Measurements from ENCODE around the gene SCYGR4.

SCYGR4 gene

GRCh38 chr2:227617316-227618230, at the start of gene SCYGR4:
Gene SCYGR4 (plus strand): TSS chr2:227617498. CDS start chr2:227617498, 0 bp downstream.
- no peak for DNase-seq (ENCODE audit: low spot score in 2 of 2)
- no peaks in the 10 kb centered on the region for H3K9me3 ChIP-seq
- H3K27me3 ChIP-seq (ENCODE audit: low read depth): no peaks in the 10 kb centered on the region
- H3K4me3 ChIP-seq: no peak within 1 kb of the TSS
- H3K4me1 ChIP-seq: no peaks in the 10 kb centered on the region
- no peaks in the 10 kb centered on the region for H3K36me3 ChIP-seq (replicated peaks)
- in situ Hi-C loops (cut with MboI; ENCODE audit: low sequenced_read_pairs): no loop called here

GRCh38 chr2:227568852-227569169, 48.5 kb upstream of the SCYGR4 start:
- no peaks in the 10 kb centered on the region for H3K9me3 ChIP-seq
- H3K4me3 ChIP-seq: no peak overlapping the region
- no peaks in the 10 kb centered on the region for H3K4me1 ChIP-seq
- H3K27me3 ChIP-seq (ENCODE audit: low read depth): no peaks in the 10 kb centered on the region
- DNase-seq (ENCODE audit: low spot score in 2 of 2): no peak
- no peaks in the 10 kb centered on the region for H3K36me3 ChIP-seq (replicated peaks)
- in situ Hi-C loops (cut with MboI; ENCODE audit: low sequenced_read_pairs): no loop called here

GRCh38 chr2:227570615-227571014, 46.7 kb upstream of the SCYGR4 start:
- no peaks in the 10 kb centered on the region for H3K36me3 ChIP-seq (replicated peaks)

GRCh38 chr2:227576110-227576509, 41.2 kb upstream of the SCYGR4 start:
- Histone ChIP-seq H3K9me3 (no peaks in the 10 kb centered on the region), H3K27me3 (ENCODE audit: low read depth) (no peaks in the 10 kb centered on the region), H3K4me3 (no peak overlapping the region), H3K4me1 (no peaks in the 10 kb centered on the region), H3K36me3 (replicated peaks) (no peaks in the 10 kb centered on the region)
- no peak for DNase-seq (ENCODE audit: low spot score in 2 of 2)
- in situ Hi-C loops (cut with MboI; ENCODE audit: low sequenced_read_pairs): no loop called here

More at GRCh38 chr2:227570615-227571014, 46.7 kb upstream of the SCYGR4 start:
- Histone ChIP-seq H3K27me3 (ENCODE audit: low read depth) (no peaks in the 10 kb centered on the region), H3K4me3 (no peak overlapping the region), H3K9me3 (no peaks in the 10 kb centered on the region), H3K4me1 (no peaks in the 10 kb centered on the region)
- DNase-seq (ENCODE audit: low spot score in 2 of 2): no peak
- in situ Hi-C loops (cut with MboI; ENCODE audit: low sequenced_read_pairs): no loop called here

GRCh38 chr2:227576812-227577211, 40.5 kb upstream of the SCYGR4 start:
- no peak overlapping the region for H3K4me3 ChIP-seq
- in situ Hi-C loops (cut with MboI; ENCODE audit: low sequenced_read_pairs): no loop called here
- H3K9me3 ChIP-seq: no peaks in the 10 kb centered on the region
- H3K27me3 ChIP-seq (ENCODE audit: low read depth): no peaks in the 10 kb centered on the region
- H3K4me1 ChIP-seq: no peaks in the 10 kb centered on the region
- no peak for DNase-seq (ENCODE audit: low spot score in 2 of 2)
- H3K36me3 ChIP-seq (replicated peaks): no peaks in the 10 kb centered on the region

GRCh38 chr2:227577555-227577954, 39.7 kb upstream of the SCYGR4 start:
- Histone ChIP-seq H3K27me3 (ENCODE audit: low read depth) (no peaks in the 10 kb centered on the region), H3K4me1 (no peaks in the 10 kb centered on the region), H3K9me3 (peaks cover 3% of the 10 kb centered on the region; the same call in 1 of the 2 replicates), H3K4me3 (no peak overlapping the region), H3K36me3 (replicated peaks) (no peaks in the 10 kb centered on the region)
- DNase-seq (ENCODE audit: low spot score in 2 of 2): no peak
- in situ Hi-C loops (cut with MboI; ENCODE audit: low sequenced_read_pairs): no loop called here

GRCh38 chr2:227578642-227579041, 38.7 kb upstream of the SCYGR4 start:
- H3K36me3 ChIP-seq (replicated peaks): no peaks in the 10 kb centered on the region
- no peak overlapping the region for H3K4me3 ChIP-seq
- no peak for DNase-seq (ENCODE audit: low spot score in 2 of 2)
- H3K27me3 ChIP-seq (ENCODE audit: low read depth): no peaks in the 10 kb centered on the region
- no peaks in the 10 kb centered on the region for H3K4me1 ChIP-seq
- in situ Hi-C loops (cut with MboI; ENCODE audit: low sequenced_read_pairs): no loop called here
- H3K9me3 ChIP-seq: peaks cover 3% of the 10 kb centered on the region; the same call in 1 of the 2 replicates

GRCh38 chr2:227579791-227580190, 37.5 kb upstream of the SCYGR4 start:
- in situ Hi-C loops (cut with MboI; ENCODE audit: low sequenced_read_pairs): no loop called here
- no peak for DNase-seq (ENCODE audit: low spot score in 2 of 2)
- no peaks in the 10 kb centered on the region for H3K27me3 ChIP-seq (ENCODE audit: low read depth)
- H3K9me3 ChIP-seq: peaks cover 3% of the 10 kb centered on the region; the same call in 1 of the 2 replicates
- H3K4me1 ChIP-seq: no peaks in the 10 kb centered on the region
- no peak overlapping the region for H3K4me3 ChIP-seq
- no peaks in the 10 kb centered on the region for H3K36me3 ChIP-seq (replicated peaks)

- Histone ChIP-seq H3K36me3 (replicated peaks) (no peaks in the 10 kb centered on the region), H3K27me3 (ENCODE audit: low read depth) (no peaks in the 10 kb centered on the region; the same call in 1 of the 2 replicates), H3K4me1 (no peaks in the 10 kb centered on the region), H3K4me3 (no peak overlapping the region), H3K9me3 (peaks cover 3% of the 10 kb centered on the region; the same call in 1 of the 2 replicates)
- in situ Hi-C loops (cut with MboI; ENCODE audit: low sequenced_read_pairs): no loop called here
- no peak for DNase-seq (ENCODE audit: low spot score in 2 of 2)
Observed at GRCh38 chr2:227582369-227582768, 34.9 kb upstream of the SCYGR4 start.

- Histone ChIP-seq H3K27me3 (ENCODE audit: low read depth) (no peaks in the 10 kb centered on the region; the same call in 1 of the 2 replicates), H3K36me3 (replicated peaks) (no peaks in the 10 kb centered on the region), H3K4me3 (no peak overlapping the region), H3K4me1 (no peaks in the 10 kb centered on the region), H3K9me3 (no peaks in the 10 kb centered on the region)
- DNase-seq (ENCODE audit: low spot score in 2 of 2): no peak
- in situ Hi-C loops (cut with MboI; ENCODE audit: low sequenced_read_pairs): no loop called here
Observed at GRCh38 chr2:227592694-227593387, 24.5 kb upstream of the SCYGR4 start.

GRCh38 chr2:227595797-227596196, 21.5 kb upstream of the SCYGR4 start:
- in situ Hi-C loops (cut with MboI; ENCODE audit: low sequenced_read_pairs): no loop called here

GRCh38 chr2:227597036-227597435, 20.3 kb upstream of the SCYGR4 start:
- Histone ChIP-seq H3K4me3 (no peak overlapping the region), H3K27me3 (ENCODE audit: low read depth) (no peaks in the 10 kb centered on the region; the same call in 1 of the 2 replicates), H3K4me1 (no peaks in the 10 kb centered on the region), H3K9me3 (no peaks in the 10 kb centered on the region), H3K36me3 (replicated peaks) (no peaks in the 10 kb centered on the region)
- in situ Hi-C loops (cut with MboI; ENCODE audit: low sequenced_read_pairs): no loop called here
- DNase-seq (ENCODE audit: low spot score in 2 of 2): no peak

More at GRCh38 chr2:227595797-227596196, 21.5 kb upstream of the SCYGR4 start:
- no peaks in the 10 kb centered on the region for H3K9me3 ChIP-seq
- H3K27me3 ChIP-seq (ENCODE audit: low read depth): no peaks in the 10 kb centered on the region; the same call in 1 of the 2 replicates
- no peaks in the 10 kb centered on the region for H3K36me3 ChIP-seq (replicated peaks)
- no peak overlapping the region for H3K4me3 ChIP-seq
- DNase-seq (ENCODE audit: low spot score in 2 of 2): no peak
- H3K4me1 ChIP-seq: no peaks in the 10 kb centered on the region

GRCh38 chr2:227597998-227598397, 19.3 kb upstream of the SCYGR4 start:
- Histone ChIP-seq H3K36me3 (replicated peaks) (no peaks in the 10 kb centered on the region), H3K27me3 (ENCODE audit: low read depth) (no peaks in the 10 kb centered on the region; the same call in 1 of the 2 replicates), H3K9me3 (no peaks in the 10 kb centered on the region), H3K4me1 (no peaks in the 10 kb centered on the region), H3K4me3 (no peak overlapping the region)
- DNase-seq (ENCODE audit: low spot score in 2 of 2): no peak
- in situ Hi-C loops (cut with MboI; ENCODE audit: low sequenced_read_pairs): no loop called here
